ENCODE results near the gene RUNX2. TPM values are rescaled to one million over a fixed set of nuclear protein-coding genes. Genes with fewer than 3 reads are reported as not detected.

RUNX2 gene
- total and polyA plus RNA-seq, 9 of the 15 experiments (the other 6 are each of a cell fraction or from before 2014, with no cell fraction given) = 0.29 to 1.00 (median 0.43) TPM

DNA sequence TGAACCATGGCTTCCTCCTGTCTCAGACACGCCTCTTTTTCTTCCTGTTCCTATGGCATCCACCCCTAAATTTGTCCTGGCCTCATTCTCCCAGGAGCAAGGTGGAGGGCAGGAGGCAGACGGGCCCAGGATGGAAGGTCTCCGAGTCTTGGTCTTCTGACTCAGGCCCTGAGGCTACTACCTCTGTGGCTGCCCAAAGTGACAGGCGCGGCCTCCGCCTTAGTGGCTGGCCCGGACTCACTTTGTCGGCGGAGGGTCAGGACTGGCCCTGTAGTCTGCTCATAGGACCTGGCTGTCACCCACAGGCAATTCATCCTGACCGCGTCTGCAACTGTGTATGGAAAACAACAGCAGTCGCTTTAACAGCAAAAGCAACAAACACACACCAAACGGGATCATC is 312.7 kb downstream of the RUNX2 start (continued):
- TF ChIP-seq, protein P1, sequence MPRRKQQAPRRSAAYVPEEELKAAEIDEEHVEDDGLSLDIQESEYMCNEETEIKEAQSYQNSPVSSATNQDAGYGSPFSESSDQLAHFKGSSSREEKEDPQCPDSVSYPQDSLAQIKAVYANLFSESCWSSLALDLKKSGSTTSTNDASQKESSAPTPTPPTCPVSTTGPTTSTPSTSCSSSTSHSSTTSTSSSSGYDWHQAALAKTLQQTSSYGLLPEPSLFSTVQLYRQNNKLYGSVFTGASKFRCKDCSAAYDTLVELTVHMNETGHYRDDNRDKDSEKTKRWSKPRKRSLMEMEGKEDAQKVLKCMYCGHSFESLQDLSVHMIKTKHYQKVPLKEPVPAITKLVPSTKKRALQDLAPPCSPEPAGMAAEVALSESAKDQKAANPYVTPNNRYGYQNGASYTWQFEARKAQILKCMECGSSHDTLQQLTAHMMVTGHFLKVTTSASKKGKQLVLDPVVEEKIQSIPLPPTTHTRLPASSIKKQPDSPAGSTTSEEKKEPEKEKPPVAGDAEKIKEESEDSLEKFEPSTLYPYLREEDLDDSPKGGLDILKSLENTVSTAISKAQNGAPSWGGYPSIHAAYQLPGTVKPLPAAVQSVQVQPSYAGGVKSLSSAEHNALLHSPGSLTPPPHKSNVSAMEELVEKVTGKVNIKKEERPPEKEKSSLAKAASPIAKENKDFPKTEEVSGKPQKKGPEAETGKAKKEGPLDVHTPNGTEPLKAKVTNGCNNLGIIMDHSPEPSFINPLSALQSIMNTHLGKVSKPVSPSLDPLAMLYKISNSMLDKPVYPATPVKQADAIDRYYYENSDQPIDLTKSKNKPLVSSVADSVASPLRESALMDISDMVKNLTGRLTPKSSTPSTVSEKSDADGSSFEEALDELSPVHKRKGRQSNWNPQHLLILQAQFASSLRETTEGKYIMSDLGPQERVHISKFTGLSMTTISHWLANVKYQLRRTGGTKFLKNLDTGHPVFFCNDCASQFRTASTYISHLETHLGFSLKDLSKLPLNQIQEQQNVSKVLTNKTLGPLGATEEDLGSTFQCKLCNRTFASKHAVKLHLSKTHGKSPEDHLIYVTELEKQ (CRISPR knock-in tag; IDR thresholded peaks at IDR 0.05) = no peak
- TF ChIP-seq ZSCAN29 (IDR thresholded peaks at IDR 0.05) = no peak
- TF ChIP-seq HMG20B (CRISPR knock-in tag; IDR thresholded peaks at IDR 0.05) = no peak
- TF ChIP-seq FOXM1 (IDR thresholded peaks at IDR 0.05; ENCODE audit: low read depth) = no peak
- TF ChIP-seq FOXM1 (CRISPR knock-in tag; IDR thresholded peaks at IDR 0.05; ENCODE audit: low read depth) = no peak
- TF ChIP-seq CCAR2 (IDR thresholded peaks at IDR 0.05; ENCODE audit: low read depth, low read length) = no peak

DNA sequence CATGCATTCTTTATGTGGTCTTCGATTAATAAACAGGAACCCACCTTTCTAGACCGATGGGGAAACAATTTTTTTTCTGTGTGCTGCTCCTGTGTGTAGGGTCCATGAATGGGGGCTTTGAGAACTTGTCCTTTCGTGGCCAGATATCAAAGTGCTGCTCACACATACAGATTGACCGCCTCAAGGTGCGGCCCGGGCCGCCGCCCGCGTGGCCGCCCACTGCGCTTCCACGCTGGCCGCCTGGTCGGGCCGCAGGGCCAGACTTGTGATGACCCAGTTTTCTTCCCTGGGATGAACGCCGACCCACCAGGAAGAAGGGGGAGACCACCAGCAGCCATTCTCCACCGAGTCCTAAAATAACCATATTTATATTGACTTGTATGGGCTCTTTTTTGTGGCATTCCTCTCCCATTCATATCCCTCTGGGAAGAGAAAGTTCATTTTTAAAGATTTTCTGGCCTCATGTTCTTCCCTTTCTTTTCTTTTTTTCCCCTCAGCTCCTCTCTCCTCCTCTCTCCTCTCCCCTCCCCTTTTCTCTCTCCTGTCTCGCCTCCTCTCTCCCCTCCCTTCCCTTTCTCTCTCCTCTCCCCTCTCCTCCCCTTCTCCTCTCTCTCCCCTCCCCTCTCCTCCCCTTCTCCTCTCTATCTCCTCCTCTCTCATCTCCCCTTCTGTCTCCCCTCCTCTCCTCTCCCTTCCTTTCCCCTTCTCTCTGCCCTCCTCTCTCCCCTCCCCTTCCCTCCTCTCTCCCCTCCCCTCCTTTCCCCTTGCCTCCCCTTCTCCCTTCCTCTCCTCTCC is 314.4 kb downstream of the RUNX2 start:
- no TSS peak for BruUV-seq (replicated peaks)
- no peak for ATAC-seq
- H2AFZ ChIP-seq (ENCODE audit: low read depth, low read length) = no peak overlapping the region
- no peaks in the 10 kb centered on the region for H4K20me1 ChIP-seq (replicated peaks; ENCODE audit: control insufficient read depth, insufficient read depth, low read length)
- H3K9me1 ChIP-seq (ENCODE audit: control insufficient read depth, insufficient read depth, low read length) = no peaks in the 10 kb centered on the region
- no peak for TF ChIP-seq CBFA2T3 (IDR thresholded peaks at IDR 0.05)
- no peak for TF ChIP-seq DACH1 (IDR thresholded peaks at IDR 0.05; ENCODE audit: partially characterized antibody)
- no peak for TF ChIP-seq CSDE1 (IDR thresholded peaks at IDR 0.05)
- no peak for TF ChIP-seq NELFE (IDR thresholded peaks at IDR 0.05; ENCODE audit: insufficient read depth, insufficient read length)
- no peak for TF ChIP-seq ZNF134 (CRISPR knock-in tag; conservative IDR thresholded peaks at IDR 0.05)
- TF ChIP-seq, protein P2, sequence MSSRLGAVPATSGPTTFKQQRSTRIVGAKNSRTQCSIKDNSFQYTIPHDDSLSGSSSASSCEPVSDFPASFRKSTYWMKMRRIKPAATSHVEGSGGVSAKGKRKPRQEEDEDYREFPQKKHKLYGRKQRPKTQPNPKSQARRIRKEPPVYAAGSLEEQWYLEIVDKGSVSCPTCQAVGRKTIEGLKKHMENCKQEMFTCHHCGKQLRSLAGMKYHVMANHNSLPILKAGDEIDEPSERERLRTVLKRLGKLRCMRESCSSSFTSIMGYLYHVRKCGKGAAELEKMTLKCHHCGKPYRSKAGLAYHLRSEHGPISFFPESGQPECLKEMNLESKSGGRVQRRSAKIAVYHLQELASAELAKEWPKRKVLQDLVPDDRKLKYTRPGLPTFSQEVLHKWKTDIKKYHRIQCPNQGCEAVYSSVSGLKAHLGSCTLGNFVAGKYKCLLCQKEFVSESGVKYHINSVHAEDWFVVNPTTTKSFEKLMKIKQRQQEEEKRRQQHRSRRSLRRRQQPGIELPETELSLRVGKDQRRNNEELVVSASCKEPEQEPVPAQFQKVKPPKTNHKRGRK (tag; IDR thresholded peaks at IDR 0.05) = peak; percentile 63
- no peak overlapping the region for H3K4me2 ChIP-seq (ENCODE audit: insufficient read depth, low read length)
- intact Hi-C loops (cut with micrococcal nuclease) = loop anchor here (10.0 kb wide), 1 partner anchor 282 kb away; no protein-coding TSS in a partner anchor
- H3K9ac ChIP-seq (ENCODE audit: insufficient read depth in 1 of 2, low read depth in 2 of 2, low read length in 2 of 2) = no peak overlapping the region
- no peaks in the 10 kb centered on the region for H3K4me1 ChIP-seq (replicated peaks in 1 of 2; ENCODE audit: control insufficient read depth in 2 of 2, insufficient read depth in 2 of 2, low read length in 2 of 2)
- H3K79me2 ChIP-seq (ENCODE audit: control insufficient read depth, insufficient read depth, low read length) = no peaks in the 10 kb centered on the region
- FAIRE-seq = no peak
- peaks cover 47 to 56% of the 10 kb centered on the region in 2 experiments for H3K27me3 ChIP-seq (ENCODE audit: control insufficient read depth in 2 of 2, insufficient read depth in 2 of 2, low read length in 2 of 2)
- H3K27ac ChIP-seq (ENCODE audit: extremely low read depth, low read depth, low read length) = no peak overlapping the region
- no peaks in the 10 kb centered on the region for H3K36me3 ChIP-seq (ENCODE audit: control insufficient read depth, insufficient read depth, low read length)
- ChIA-PET POLR2A (interaction anchor here (0.6 kb wide), 1 partner anchor 670 kb away, joined by 4 read pairs; no protein-coding TSS in a partner anchor), CTCF (ENCODE audit: low intra/inter-chr PET ratio) (no interaction called here)
- H3K9me3 ChIP-seq (replicated peaks; ENCODE audit: control insufficient read depth, insufficient read depth, low read depth, low read length) = no peaks in the 10 kb centered on the region
- 14% methylated on average over 19 of the region's 20 CpGs for WGBS (ENCODE audit: insufficient coverage, low coverage, missing lambda C conversion rate)
- no peak overlapping the region for H3K4me3 ChIP-seq
- DNase-seq (ENCODE audit: extremely low read depth in 1 of 4, low spot score in 3 of 4) = no peak
- in situ Hi-C loops (cut with MboI) = no loop called here

All from K562 (cell line).